Measurements from ENCODE around the gene ZNF562. TPM values are rescaled to one million over a fixed set of nuclear protein-coding genes. Genes with fewer than 3 reads are reported as not detected.
"Not testable (repeated sequence)": the region's sequence is repeated elsewhere in the genome, so short reads cannot be mapped to it uniquely, and the experiment has no call there.

ZNF562 gene
- total RNA-seq, 1 experiment from 2014 or later: 18.4 TPM

GRCh38 chr19:9679996-9680395 is 5.1 kb upstream of the ZNF562 start:
- H3K4me3 Mint-ChIP-seq; DNase-seq (ENCODE audit: low spot score); H3K27ac Mint-ChIP-seq; ATAC-seq; H3K27me3 Mint-ChIP-seq (ENCODE audit: low read depth); CTCF ChIA-PET; H3K4me1 Mint-ChIP-seq; POLR2A ChIA-PET: not testable (repeated sequence)
- Mint-ChIP-seq H3K36me3 (peaks cover 11% of the 10 kb centered on the region), H3K9me3 (peaks cover 24% of the 10 kb centered on the region)

GRCh38 chr19:9675358-9675901 is 530 bp upstream of the ZNF562 start:
- CTCF ChIA-PET: interaction anchor here (0.7 kb wide), 2 partner anchors 93 to 116 kb away, joined by 3 to 5 read pairs; partner anchors contain the start of gene ZNF846
- POLR2A ChIA-PET: interaction anchor here (0.6 to 1.0 kb wide), 3 partner anchors 74 to 93 kb away, joined by 3 to 7 read pairs (median 7); partner anchors contain the start of gene ZNF846

GRCh38 chr19:9673912-9674662 is 813 bp downstream of the ZNF562 start:
- H3K27me3 Mint-ChIP-seq (ENCODE audit: low read depth): no peaks in the 10 kb centered on the region; the same call in none of the 2 replicates
- H3K4me1 Mint-ChIP-seq: peaks cover 15% of the 10 kb centered on the region; the same call in 1 of the 2 replicates
- ChIA-PET POLR2A (no interaction called here), CTCF (no interaction called here)
- no peak for TF ChIP-seq JUN (CRISPR knock-in tag; IDR thresholded peaks at IDR 0.05)
- TF ChIP-seq ZNF138 (CRISPR knock-in tag; conservative IDR thresholded peaks at IDR 0.05): no peak
- no peak for TF ChIP-seq SOX15 (CRISPR knock-in tag; IDR thresholded peaks at IDR 0.05)
- TF ChIP-seq NFE2L1 (CRISPR knock-in tag; IDR thresholded peaks at IDR 0.05): no peak
- TF ChIP-seq TCF7 (CRISPR knock-in tag; IDR thresholded peaks at IDR 0.05; ENCODE audit: low read depth): no peak
- no peak for TF ChIP-seq NFATC4 (CRISPR knock-in tag; IDR thresholded peaks at IDR 0.05)
- no peak for TF ChIP-seq ZNF121 (CRISPR knock-in tag; IDR thresholded peaks at IDR 0.05)
- no peak for TF ChIP-seq ZNF232 (CRISPR knock-in tag; IDR thresholded peaks at IDR 0.05)
- no peak for TF ChIP-seq RORB (CRISPR knock-in tag; IDR thresholded peaks at IDR 0.05)
- H3K36me3 Mint-ChIP-seq: peaks cover 48% of the 10 kb centered on the region
- H3K27ac Mint-ChIP-seq: peak overlapping the region; percentile 99
- ATAC-seq (no peak), DNase-seq (ENCODE audit: low spot score) (no peak)
- peak overlapping the region; percentile 79 for H3K4me3 Mint-ChIP-seq
- H3K9me3 Mint-ChIP-seq: peaks cover 40% of the 10 kb centered on the region

More at GRCh38 chr19:9675358-9675901, 530 bp upstream of the ZNF562 start:
- peaks cover 12% of the 10 kb centered on the region; the same call in 1 of the 2 replicates for H3K4me1 Mint-ChIP-seq
- ATAC-seq (peak; percentile 87), DNase-seq (ENCODE audit: low spot score) (peak; percentile 64)
- H3K4me3 Mint-ChIP-seq: peak overlapping the region; percentile 79
- H3K27ac Mint-ChIP-seq: peak overlapping the region; percentile 99
- peaks cover 46% of the 10 kb centered on the region for H3K36me3 Mint-ChIP-seq
- H3K27me3 Mint-ChIP-seq (ENCODE audit: low read depth): not testable (repeated sequence)
- peaks cover 35% of the 10 kb centered on the region for H3K9me3 Mint-ChIP-seq

- ATAC-seq (no peak), DNase-seq (ENCODE audit: low spot score) (no peak)
- TF ChIP-seq ZBTB21 (CRISPR knock-in tag; IDR thresholded peaks at IDR 0.05; ENCODE audit: borderline replicate concordance): no peak
- no peak for TF ChIP-seq OVOL2 (CRISPR knock-in tag; IDR thresholded peaks at IDR 0.05; ENCODE audit: borderline replicate concordance)
- no peak for TF ChIP-seq PRRX2 (CRISPR knock-in tag; IDR thresholded peaks at IDR 0.05)
- ChIA-PET CTCF (no interaction called here), POLR2A (no interaction called here)
- Mint-ChIP-seq H3K4me3 (peak overlapping the region; percentile 79), H3K27me3 (ENCODE audit: low read depth) (no peaks in the 10 kb centered on the region; the same call in none of the 2 replicates), H3K36me3 (peaks cover 51% of the 10 kb centered on the region), H3K27ac (0 out of 2 replicates have a peak overlapping the region, but pooled peaks have one; percentile 14), H3K9me3 (peaks cover 44% of the 10 kb centered on the region), H3K4me1 (peaks cover 15% of the 10 kb centered on the region; the same call in 1 of the 2 replicates)
Measured at GRCh38 chr19:9672893-9673292, 2.0 kb downstream of the ZNF562 start.

- DNase-seq (ENCODE audit: low spot score) (no peak), ATAC-seq (no peak)
- 0 out of 2 replicates have a peak overlapping the region, but pooled peaks have one; percentile 10 for H3K27ac Mint-ChIP-seq
- H3K9me3 Mint-ChIP-seq: peaks cover 52% of the 10 kb centered on the region
- ChIA-PET POLR2A (no interaction called here), CTCF (no interaction called here)
- peaks cover 60% of the 10 kb centered on the region for H3K36me3 Mint-ChIP-seq
- no peak overlapping the region for H3K4me3 Mint-ChIP-seq
- TF ChIP-seq ETV6 (CRISPR knock-in tag; IDR thresholded peaks at IDR 0.05) (no peak), FOXJ3 (CRISPR knock-in tag; IDR thresholded peaks at IDR 0.05; ENCODE audit: borderline replicate concordance) (no peak), ELF4 (CRISPR knock-in tag; IDR thresholded peaks at IDR 0.05; ENCODE audit: low read depth) (no peak), FOXP4 (CRISPR knock-in tag; IDR thresholded peaks at IDR 0.05) (no peak)
- TF ChIP-seq, protein P1, sequence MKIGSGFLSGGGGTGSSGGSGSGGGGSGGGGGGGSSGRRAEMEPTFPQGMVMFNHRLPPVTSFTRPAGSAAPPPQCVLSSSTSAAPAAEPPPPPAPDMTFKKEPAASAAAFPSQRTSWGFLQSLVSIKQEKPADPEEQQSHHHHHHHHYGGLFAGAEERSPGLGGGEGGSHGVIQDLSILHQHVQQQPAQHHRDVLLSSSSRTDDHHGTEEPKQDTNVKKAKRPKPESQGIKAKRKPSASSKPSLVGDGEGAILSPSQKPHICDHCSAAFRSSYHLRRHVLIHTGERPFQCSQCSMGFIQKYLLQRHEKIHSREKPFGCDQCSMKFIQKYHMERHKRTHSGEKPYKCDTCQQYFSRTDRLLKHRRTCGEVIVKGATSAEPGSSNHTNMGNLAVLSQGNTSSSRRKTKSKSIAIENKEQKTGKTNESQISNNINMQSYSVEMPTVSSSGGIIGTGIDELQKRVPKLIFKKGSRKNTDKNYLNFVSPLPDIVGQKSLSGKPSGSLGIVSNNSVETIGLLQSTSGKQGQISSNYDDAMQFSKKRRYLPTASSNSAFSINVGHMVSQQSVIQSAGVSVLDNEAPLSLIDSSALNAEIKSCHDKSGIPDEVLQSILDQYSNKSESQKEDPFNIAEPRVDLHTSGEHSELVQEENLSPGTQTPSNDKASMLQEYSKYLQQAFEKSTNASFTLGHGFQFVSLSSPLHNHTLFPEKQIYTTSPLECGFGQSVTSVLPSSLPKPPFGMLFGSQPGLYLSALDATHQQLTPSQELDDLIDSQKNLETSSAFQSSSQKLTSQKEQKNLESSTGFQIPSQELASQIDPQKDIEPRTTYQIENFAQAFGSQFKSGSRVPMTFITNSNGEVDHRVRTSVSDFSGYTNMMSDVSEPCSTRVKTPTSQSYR (CRISPR knock-in tag; IDR thresholded peaks at IDR 0.05): no peak
- no peaks in the 10 kb centered on the region; the same call in none of the 2 replicates for H3K27me3 Mint-ChIP-seq (ENCODE audit: low read depth)
- peaks cover 22% of the 10 kb centered on the region for H3K4me1 Mint-ChIP-seq
Measured at GRCh38 chr19:9671655-9672054, 3.2 kb downstream of the ZNF562 start.
